ENCODE results near the gene IP6K1. TPM values are rescaled to one million over a fixed set of nuclear protein-coding genes. Genes with fewer than 3 reads are reported as not detected.

The IP6K1 gene
- total RNA-seq, 2 experiments from 2014 or later, result 33.3 to 36.0 TPM

DNA sequence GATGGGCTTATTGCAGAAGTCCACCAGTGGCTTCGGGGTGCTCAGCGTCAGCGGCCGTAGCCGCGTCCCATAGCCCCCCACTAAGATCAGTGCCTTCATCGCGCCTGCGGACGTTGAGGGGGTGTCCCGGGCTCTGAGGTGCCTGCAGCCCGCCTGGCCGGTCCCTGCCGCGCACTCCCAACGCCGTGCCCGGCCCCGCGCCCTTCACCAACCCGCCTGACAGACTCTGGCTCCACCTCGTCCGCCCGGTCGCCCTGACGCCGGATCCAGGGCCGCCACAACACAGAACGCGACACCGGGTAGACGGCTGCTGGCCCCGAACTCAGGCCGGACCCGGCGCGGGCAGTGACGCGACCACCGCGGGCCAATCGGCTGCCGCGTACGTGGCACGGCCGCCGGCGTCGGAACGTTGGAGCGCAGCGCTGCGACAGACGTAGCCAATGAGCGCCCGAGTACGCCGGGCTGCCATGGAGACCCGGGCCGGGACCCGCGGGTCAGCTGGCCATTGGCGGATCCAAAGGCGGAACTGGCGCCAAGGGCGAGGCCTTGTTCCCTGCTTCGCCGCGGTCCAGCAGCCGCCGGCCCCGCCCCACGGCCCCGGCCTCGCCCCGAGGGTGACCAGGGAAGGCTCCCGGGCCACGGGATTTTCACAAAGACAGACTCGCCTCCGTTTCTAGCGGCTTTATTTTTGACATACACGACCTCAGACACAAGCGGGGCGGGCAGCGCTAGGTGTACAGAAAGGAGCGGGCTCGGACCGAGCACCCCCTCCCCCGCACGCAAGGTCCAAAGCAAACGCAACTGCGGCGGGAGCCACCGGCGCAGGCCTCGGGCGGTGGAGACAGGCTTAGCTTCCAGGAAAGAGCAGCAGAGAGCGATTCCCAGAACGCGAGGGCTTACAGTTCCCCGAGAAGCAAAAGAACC, 62.5 kb downstream of the IP6K1 start, which contains the start of gene GMPPB:
GMPPB (minus strand) TSS at position 324 of the 924 bp plus-strand sequence; CDS start at position 99, 225 bp downstream.
- peak; percentile 70 for ATAC-seq (ENCODE audit: poor library complexity)
- TF ChIP-seq, protein P1, sequence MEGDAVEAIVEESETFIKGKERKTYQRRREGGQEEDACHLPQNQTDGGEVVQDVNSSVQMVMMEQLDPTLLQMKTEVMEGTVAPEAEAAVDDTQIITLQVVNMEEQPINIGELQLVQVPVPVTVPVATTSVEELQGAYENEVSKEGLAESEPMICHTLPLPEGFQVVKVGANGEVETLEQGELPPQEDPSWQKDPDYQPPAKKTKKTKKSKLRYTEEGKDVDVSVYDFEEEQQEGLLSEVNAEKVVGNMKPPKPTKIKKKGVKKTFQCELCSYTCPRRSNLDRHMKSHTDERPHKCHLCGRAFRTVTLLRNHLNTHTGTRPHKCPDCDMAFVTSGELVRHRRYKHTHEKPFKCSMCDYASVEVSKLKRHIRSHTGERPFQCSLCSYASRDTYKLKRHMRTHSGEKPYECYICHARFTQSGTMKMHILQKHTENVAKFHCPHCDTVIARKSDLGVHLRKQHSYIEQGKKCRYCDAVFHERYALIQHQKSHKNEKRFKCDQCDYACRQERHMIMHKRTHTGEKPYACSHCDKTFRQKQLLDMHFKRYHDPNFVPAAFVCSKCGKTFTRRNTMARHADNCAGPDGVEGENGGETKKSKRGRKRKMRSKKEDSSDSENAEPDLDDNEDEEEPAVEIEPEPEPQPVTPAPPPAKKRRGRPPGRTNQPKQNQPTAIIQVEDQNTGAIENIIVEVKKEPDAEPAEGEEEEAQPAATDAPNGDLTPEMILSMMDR (IDR thresholded peaks at IDR 0.05), result no peak
- H3K27ac Mint-ChIP-seq, result peak within 1 kb of the TSS; percentile 93
- Histone ChIP-seq H3K27me3 (ENCODE audit: control insufficient read depth in 1 of 2, insufficient read depth in 2 of 2, low read length in 2 of 2) (no peaks in the 10 kb centered on the region), H3K36me3 (ENCODE audit: insufficient read depth, low read length) (peaks cover 40% of the 10 kb centered on the region), H3K9me3 (ENCODE audit: control insufficient read depth in 1 of 2, insufficient read depth in 1 of 2, low read length in 2 of 2) (no peaks in the 10 kb centered on the region), H3K4me3 (ENCODE audit: low read length) (peak within 1 kb of the TSS; percentile 99), H3K4me1 (ENCODE audit: insufficient read depth, low read length) (peaks cover 37% of the 10 kb centered on the region), H3K27ac (ENCODE audit: low read depth in 1 of 2, low read length in 2 of 2) (peak within 1 kb of the TSS; percentile 96 to 97)
- DNase-seq, result peak; percentile 81 to 96 (median 88)
- intact Hi-C loops (cut with DNase I, micrococcal nuclease), result loop anchor here in 1 of 2 experiments (1.0 kb wide), 1 partner anchor 50 kb away; the partner anchor contains the start of gene APEH
- peak within 1 kb of the TSS; percentile 98 for H3K4me3 Mint-ChIP-seq
- H3K4me1 Mint-ChIP-seq (ENCODE audit: low read depth), result peaks cover 44% of the 10 kb centered on the region
- H3K27me3 Mint-ChIP-seq, result no peaks in the 10 kb centered on the region
- H3K36me3 Mint-ChIP-seq (ENCODE audit: low read depth), result peaks cover 45% of the 10 kb centered on the region
- ChIA-PET POLR2A (interaction anchor here (0.6 to 1.3 kb wide), 3 partner anchors 31 to 79 kb away, joined by 3 to 4 read pairs (median 3); partner anchors contain the start of gene INKA1), CTCF (no interaction called here)
- no peaks in the 10 kb centered on the region for H3K9me3 Mint-ChIP-seq

DNA sequence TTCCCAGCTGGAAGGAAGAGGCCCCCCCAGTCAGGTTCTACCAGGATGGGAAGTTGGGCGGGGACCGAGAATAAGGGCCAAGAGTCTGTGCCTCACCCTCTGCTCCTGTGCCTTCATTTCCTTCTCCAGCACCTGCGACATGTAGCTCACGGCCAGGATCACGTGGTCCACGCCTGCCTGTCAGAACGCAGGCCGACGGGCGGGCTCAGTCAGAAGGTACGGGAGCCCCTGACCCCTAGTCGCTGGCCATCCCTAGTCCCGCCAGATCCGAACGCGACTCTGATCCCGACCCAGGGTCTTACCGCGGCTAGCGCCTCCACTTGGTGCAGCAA, 63.1 kb downstream of the IP6K1 start:
- TF ChIP-seq, protein P1 (IDR thresholded peaks at IDR 0.05), result no peak
- Mint-ChIP-seq H3K4me1 (ENCODE audit: low read depth) (peaks cover 48% of the 10 kb centered on the region), H3K4me3 (peak overlapping the region; percentile 98), H3K27me3 (no peaks in the 10 kb centered on the region), H3K27ac (peak overlapping the region; percentile 93), H3K36me3 (ENCODE audit: low read depth) (peaks cover 41% of the 10 kb centered on the region), H3K9me3 (no peaks in the 10 kb centered on the region)
- Histone ChIP-seq H3K36me3 (ENCODE audit: insufficient read depth, low read length) (peaks cover 40% of the 10 kb centered on the region), H3K4me1 (ENCODE audit: insufficient read depth, low read length) (peaks cover 43% of the 10 kb centered on the region), H3K4me3 (ENCODE audit: low read length) (peak overlapping the region; percentile 99), H3K27ac (ENCODE audit: low read depth in 1 of 2, low read length in 2 of 2) (peak overlapping the region; percentile 96 to 97), H3K27me3 (ENCODE audit: control insufficient read depth in 1 of 2, insufficient read depth in 2 of 2, low read length in 2 of 2) (no peaks in the 10 kb centered on the region), H3K9me3 (ENCODE audit: control insufficient read depth in 1 of 2, insufficient read depth in 1 of 2, low read length in 2 of 2) (no peaks in the 10 kb centered on the region)
- POLR2A ChIA-PET, result interaction anchor here (0.6 to 1.3 kb wide), 3 partner anchors 31 to 80 kb away, joined by 3 to 4 read pairs (median 3); partner anchors contain the start of gene INKA1
- ATAC-seq (ENCODE audit: poor library complexity) (peak; percentile 22), DNase-seq (peak; percentile 30 to 82 (median 54))
- intact Hi-C loops (cut with DNase I, micrococcal nuclease), result no loop called here
- CTCF ChIA-PET, result no interaction called here

DNA sequence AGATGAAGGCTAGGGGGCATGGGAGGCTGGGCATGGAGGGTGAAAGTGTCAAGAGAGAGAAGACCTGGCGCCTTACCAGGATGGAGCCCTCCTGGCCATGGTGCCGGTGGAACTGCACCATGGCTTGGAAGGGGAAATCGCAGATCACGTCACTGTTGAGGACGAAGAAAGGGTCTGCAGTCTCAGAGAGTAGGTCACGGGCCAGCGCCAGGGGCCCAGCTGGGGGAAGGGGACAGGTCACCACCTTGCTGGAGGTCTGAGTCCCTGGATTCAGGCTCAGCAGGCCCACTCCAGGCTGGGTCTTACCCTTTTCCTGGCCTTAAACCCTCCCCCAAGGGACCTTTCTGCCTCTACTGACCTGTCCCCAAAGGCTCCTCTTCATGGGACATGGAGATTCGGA, 63.4 kb downstream of the IP6K1 start:
- Histone ChIP-seq H3K27ac (ENCODE audit: low read depth in 1 of 2, low read length in 2 of 2) (peak overlapping the region; percentile 96 to 97), H3K4me1 (ENCODE audit: insufficient read depth, low read length) (peaks cover 43% of the 10 kb centered on the region), H3K36me3 (ENCODE audit: insufficient read depth, low read length) (peaks cover 37% of the 10 kb centered on the region), H3K27me3 (ENCODE audit: control insufficient read depth in 1 of 2, insufficient read depth in 2 of 2, low read length in 2 of 2) (no peaks in the 10 kb centered on the region), H3K9me3 (ENCODE audit: control insufficient read depth in 1 of 2, insufficient read depth in 1 of 2, low read length in 2 of 2) (no peaks in the 10 kb centered on the region), H3K4me3 (ENCODE audit: low read length) (peak overlapping the region; percentile 99)
- H3K27ac Mint-ChIP-seq, result peak overlapping the region; percentile 93
- TF ChIP-seq, protein P1 (IDR thresholded peaks at IDR 0.05), result no peak
- no peaks in the 10 kb centered on the region for H3K9me3 Mint-ChIP-seq
- ChIA-PET CTCF (no interaction called here), POLR2A (interaction anchor here (0.6 kb wide), 1 partner anchor 30 kb away, joined by 3 read pairs; no protein-coding TSS in a partner anchor)
- intact Hi-C loops (cut with DNase I, micrococcal nuclease), result no loop called here
- peak overlapping the region; percentile 98 for H3K4me3 Mint-ChIP-seq
- DNase-seq, result no peak
- H3K27me3 Mint-ChIP-seq, result no peaks in the 10 kb centered on the region
- peaks cover 37% of the 10 kb centered on the region for H3K36me3 Mint-ChIP-seq (ENCODE audit: low read depth)
- peaks cover 48% of the 10 kb centered on the region for H3K4me1 Mint-ChIP-seq (ENCODE audit: low read depth)
- no peak for ATAC-seq (ENCODE audit: poor library complexity)

All from CD4-positive, alpha-beta T cell (primary cell).